GM19455 (cell line): ENCODE measurements around the gene SPESP1.
"Not testable (repeated sequence)": the region's sequence is repeated elsewhere in the genome, so short reads cannot be mapped to it uniquely, and the experiment has no call there.

ENCODE experiments used
- ATAC-seq: cut with Tn5 transposase; IDR thresholded peaks from one replicate; pipeline ENCODE4 v1.9.1; 2021; ENCODE audit not compliant: unreplicated experiment

Gene SPESP1

GRCh38 chr15:68962465-68962864 lies 32.1 kb downstream of the SPESP1 start:
- ATAC-seq, result no peak

- not testable (repeated sequence) for ATAC-seq
Observed at GRCh38 chr15:68963719-68964118, 33.4 kb downstream of the SPESP1 start.

- no peak for ATAC-seq
Observed at GRCh38 chr15:68966996-68967395, 36.7 kb downstream of the SPESP1 start.

GRCh38 chr15:68967948-68968347 lies 37.6 kb downstream of the SPESP1 start:
- no peak for ATAC-seq

- no peak for ATAC-seq
Observed at GRCh38 chr15:68969298-68969697, 39.0 kb downstream of the SPESP1 start.

- ATAC-seq, result no peak
Observed at GRCh38 chr15:68972201-68973065, 42.1 kb downstream of the SPESP1 start.

- not testable (repeated sequence) for ATAC-seq
Observed at GRCh38 chr15:68975651-68976160, 45.4 kb downstream of the SPESP1 start.

- ATAC-seq, result not testable (repeated sequence)
Observed at GRCh38 chr15:68977426-68977825, 47.1 kb downstream of the SPESP1 start.

GRCh38 chr15:68979006-68979405 lies 48.7 kb downstream of the SPESP1 start:
- no peak for ATAC-seq

GRCh38 chr15:68979816-68980215 lies 49.5 kb downstream of the SPESP1 start:
- no peak for ATAC-seq

GRCh38 chr15:68980786-68981185 lies 50.5 kb downstream of the SPESP1 start:
- no peak for ATAC-seq

- ATAC-seq, result no peak
Observed at GRCh38 chr15:68981941-68982340, 51.6 kb downstream of the SPESP1 start.

GRCh38 chr15:68982976-68983563 lies 52.7 kb downstream of the SPESP1 start:
- no peak for ATAC-seq

GRCh38 chr15:68983961-68984481 lies 53.7 kb downstream of the SPESP1 start:
- ATAC-seq, result no peak

- no peak for ATAC-seq
Observed at GRCh38 chr15:68984586-68984985, 54.3 kb downstream of the SPESP1 start.

GRCh38 chr15:68985361-68985891 lies 55.1 kb downstream of the SPESP1 start:
- ATAC-seq, result no peak

- no peak for ATAC-seq
Observed at GRCh38 chr15:68986322-68986721, 56.0 kb downstream of the SPESP1 start.

- no peak for ATAC-seq
Observed at GRCh38 chr15:68987120-68987519, 56.8 kb downstream of the SPESP1 start.

GRCh38 chr15:68987676-68988075 lies 57.4 kb downstream of the SPESP1 start:
- ATAC-seq, result no peak

- ATAC-seq, result no peak
Observed at GRCh38 chr15:68989541-68990230, 59.4 kb downstream of the SPESP1 start.
